HepG2 (cell line): ENCODE results near the gene UGT1A7. TPM values are rescaled to one million over a fixed set of nuclear protein-coding genes. Genes with fewer than 3 reads are reported as not detected.

ENCODE experiments used
- ATAC-seq: fragments of 200-7000 bp; cut with Tn5 transposase; 3 replicates; pipeline ENCODE4 v1.9.1; 2020; ENCODE audit warnings: mild to moderate bottlenecking, moderate library complexity
- BruUV-seq: library from RNA; stranded (reverse); fragments of 400-500 nt; replicated peaks from 2 replicates; lab custom pipeline; 2021; lab: Mats Ljungman, UMichigan
- CTCF ChIA-PET: fragments of 300-600 bp; formaldehyde crosslinking; extraction: SDS; loops from one replicate; lab custom pipeline; 2021; ENCODE audit warnings: low total read pairs, inconsistent platforms, low intra/inter-chr PET ratio; lab: Yijun Ruan, JAX
- POLR2A ChIA-PET: fragments of 350-600 bp; sonication (Branson Sonifier 250); formaldehyde crosslinking; loops from one replicate; lab custom pipeline; 2020; ENCODE audit warnings: antibody characterized with exemption, inconsistent platforms; lab: Yijun Ruan, JAX
- DNase-seq: peaks from one replicate; pipeline ENCODE4 v3.0.0-alpha.2; 2015; ENCODE audit warnings: low spot score
- FAIRE-seq: peaks from 3 replicates; lab custom pipeline; 2011; peaks lifted over from hg19 to GRCh38; lab: Jason Lieb, UNC
- H2AFZ ChIP-seq: one replicate; pipeline ENCODE4 v1.6.1; 2011; ENCODE audit warnings: low read length, inconsistent platforms
- H3K27ac ChIP-seq: fragments of 300-600 bp; 3 replicates; pipeline ENCODE4 v1.8.0; 2011; ENCODE audit warnings: mixed run types, mild to moderate bottlenecking, mixed read lengths, low read length, inconsistent platforms; ENCODE audit not compliant: insufficient read depth; ENCODE audit errors: extremely low read length
- H3K27me3 ChIP-seq, 2 experiments: fragments of 200-600 bp in 1 of 2; 2 replicates in 1 of 2; 3 replicates in 1 of 2; pipeline versions ENCODE4 v1.6.0 to v1.8.0; 2011; ENCODE audit warnings: low read length in 2 of 2, mild to moderate bottlenecking in 2 of 2, moderate library complexity in 2 of 2, inconsistent platforms in 1 of 2; ENCODE audit not compliant: insufficient read depth in 2 of 2, control insufficient read depth in 1 of 2
- H3K36me3 ChIP-seq, 2 experiments: fragments of 200-600 bp in 1 of 2; replicated peaks in 1 of 2; 2 replicates in 1 of 2; 3 replicates in 1 of 2; pipeline versions ENCODE4 v1.5.1 to v1.8.0; 2011; ENCODE audit warnings: low read length in 2 of 2, inconsistent platforms in 1 of 2; ENCODE audit not compliant: insufficient read depth in 2 of 2, control insufficient read depth in 1 of 2
- H3K4me1 ChIP-seq: 2 replicates; pipeline ENCODE4 v1.5.1; 2012; ENCODE audit warnings: low read length, inconsistent platforms; ENCODE audit not compliant: insufficient read depth
- H3K4me2 ChIP-seq: 2 replicates; pipeline ENCODE4 v1.6.0; 2011; ENCODE audit warnings: low read depth, low read length, inconsistent platforms
- H3K4me3 ChIP-seq, 3 experiments: fragments of 200-600 bp in 1 of 3; sonication (generic), shearing (Covaris generic) in 1 of 3; replicated peaks in 1 of 3; 2 replicates each; pipeline ENCODE4 v1.5.1; 2011 to 2016; ENCODE audit warnings: low read length in 3 of 3, inconsistent platforms in 2 of 3, low read depth in 2 of 3, mild to moderate bottlenecking in 2 of 3, control low read depth in 1 of 3, mixed read lengths in 1 of 3; ENCODE audit not compliant: insufficient read depth in 1 of 3
- H3K79me2 ChIP-seq: one replicate; pipeline ENCODE4 v1.6.1; 2011; ENCODE audit warnings: low read length, inconsistent platforms; ENCODE audit not compliant: insufficient read depth
- H3K9ac ChIP-seq: 2 replicates; pipeline ENCODE4 v1.6.0; 2011; ENCODE audit warnings: mild to moderate bottlenecking, low read depth, low read length, inconsistent platforms; ENCODE audit not compliant: insufficient read depth
- H3K9me3 ChIP-seq: 2 replicates; pipeline ENCODE4 v1.5.1; 2012; ENCODE audit warnings: mild to moderate bottlenecking, low read length
- H4K20me1 ChIP-seq: 2 replicates; pipeline ENCODE4 v1.6.0; 2011; ENCODE audit warnings: inconsistent platforms, mild to moderate bottlenecking, low read length, moderate library complexity; ENCODE audit not compliant: insufficient read depth
- FLYWCH1 ChIP-seq: sonication (generic); formaldehyde crosslinking; IDR thresholded peaks from 2 replicates; pipeline ENCODE4 v1.8.1; 2023; ENCODE audit warnings: mild to moderate bottlenecking, missing genetic modification reagents
- FOXP1 ChIP-seq, 2 experiments: fragments of 450-650 bp in 1 of 2; IDR thresholded peaks; 2 replicates each; pipeline ENCODE4 v1.6.1; 2017 to 2018; ENCODE audit warnings: antibody characterized with exemption in 1 of 2
- KDM1A ChIP-seq: IDR thresholded peaks from 2 replicates; pipeline ENCODE4 v1.6.1; 2016; ENCODE audit warnings: missing compliant biosample characterization
- KDM5B ChIP-seq: sonication (generic); formaldehyde crosslinking; IDR thresholded peaks from 2 replicates; pipeline ENCODE4 v1.4.0; 2020; ENCODE audit warnings: missing genetic modification reagents, mild to moderate bottlenecking, borderline replicate concordance
- NCOA5 ChIP-seq: sonication (generic); formaldehyde crosslinking; IDR thresholded peaks from 2 replicates; pipeline ENCODE4 v1.4.0; 2020; ENCODE audit warnings: missing genetic modification reagents
- PAX8 ChIP-seq: sonication (generic); formaldehyde crosslinking; IDR thresholded peaks from 2 replicates; pipeline ENCODE4 v1.8.0; 2022; ENCODE audit warnings: mild to moderate bottlenecking, missing genetic modification reagents, borderline replicate concordance
- RERE ChIP-seq: IDR thresholded peaks from 2 replicates; pipeline ENCODE4 v1.6.1; 2016; ENCODE audit warnings: low read depth, missing genetic modification reagents, missing compliant biosample characterization
- SRY ChIP-seq: sonication (generic); formaldehyde crosslinking; IDR thresholded peaks from 2 replicates; pipeline ENCODE4 v1.8.0; 2022; ENCODE audit warnings: mild to moderate bottlenecking, missing genetic modification reagents
- TIGD3 ChIP-seq: sonication (generic); formaldehyde crosslinking; IDR thresholded peaks from 2 replicates; pipeline ENCODE4 v1.5.1; 2020; ENCODE audit warnings: mild to moderate bottlenecking, missing genetic modification reagents, borderline replicate concordance
- ZNF468 ChIP-seq: sonication (generic); formaldehyde crosslinking; IDR thresholded peaks from 2 replicates; pipeline ENCODE4 v1.8.0; 2022; ENCODE audit warnings: mild to moderate bottlenecking, moderate library complexity, missing genetic modification reagents
- ZNF639 ChIP-seq: conservative IDR thresholded peaks from 2 replicates; pipeline ENCODE4 v1.6.1; 2018; ENCODE audit warnings: missing genetic modification reagents
- WGBS: methylation state at CpG from one replicate; pipeline ENCODE4 v1.1.6; 2017; ENCODE audit warnings: low lambda C conversion rate; 5-methylcytosine and 5-hydroxymethylcytosine counted together
- in situ Hi-C: cut with HindIII; loops from 2 replicates; pipeline ENCODE4 v1.10.0; 2017; ENCODE audit warnings: low pct_unique_long_range_greater_than_20kb; ENCODE audit not compliant: extremely low pct_ligation_motif_present
- intact Hi-C: fragments of 100-400 bp; cut with micrococcal nuclease; formaldehyde crosslinking; loops from one replicate; pipeline ENCODE4 v1.10.0; 2022; ENCODE audit not compliant: unreplicated experiment
- polyA plus RNA-seq, 8 experiments: library from polyadenylated mRNA; depleted of rRNA in 3 of 8; stranded (reverse) in 7 of 8; unstranded in 1 of 8; fragments of >200 nt; fragmentation: Illumina TruSeq in 4 of 8; extraction: Trizol in 4 of 8; gene quantifications; 2 replicates each; pipeline versions ENCODE4 v1.2.1 to v1.2.3, GENCODE V29; 2011 to 2016; ENCODE audit warnings: low read depth in 4 of 8, missing spikeins in 1 of 8, mixed read lengths in 1 of 8; ENCODE audit not compliant: insufficient read depth in 1 of 8
- total RNA-seq, 5 experiments: library from RNA; depleted of rRNA; stranded (reverse); fragments of >200 nt; fragmentation: Illumina TruSeq; extraction: Trizol; gene quantifications; 2 replicates each; pipeline ENCODE4 v1.2.3, GENCODE V29; 2016; ENCODE audit warnings: low read depth in 1 of 5

The UGT1A7 gene
- total and polyA plus RNA-seq, 2 of the 13 experiments (the other 11 are each of a cell fraction or from before 2014, with no cell fraction given): not detected

- no peak overlapping the region for H3K27ac ChIP-seq
- CTCF ChIA-PET: no interaction called here
- peaks cover 3 to 53% of the 10 kb centered on the region in 2 experiments; a peak in 4 of 5 replicates for H3K27me3 ChIP-seq
- H3K36me3 ChIP-seq: no peaks in the 10 kb centered on the region
- no peak overlapping the region for H3K4me2 ChIP-seq
- no TSS peak for BruUV-seq
- FAIRE-seq: no peak
- in situ Hi-C loops (no loop called here), intact Hi-C loops (no loop called here)
- 63% methylated on average over 5 of the region's 5 CpGs for WGBS
- ATAC-seq: no peak
- no peak overlapping the region for H3K9ac ChIP-seq
- peaks cover 5% of the 10 kb centered on the region; the same call in 1 of the 2 replicates for H3K9me3 ChIP-seq
- no peak overlapping the region for H2AFZ ChIP-seq
- H3K4me3 ChIP-seq: no peak overlapping the region
- DNase-seq: no peak
- TF ChIP-seq FLYWCH1 (CRISPR knock-in tag) (no peak), ZNF468 (CRISPR knock-in tag) (no peak), FOXP1 (IDR thresholded peaks at IDR 0.05) (0 out of 2 replicates have a peak, but pooled peaks have one; percentile 58), FOXP1 (CRISPR knock-in tag; IDR thresholded peaks at IDR 0.05) (no peak), NCOA5 (CRISPR knock-in tag) (no peak)
- TF ChIP-seq, all 625 proteins: peak for 1
- POLR2A ChIA-PET: no interaction called here
- Histone ChIP-seq H4K20me1 (no peaks in the 10 kb centered on the region), H3K4me1 (no peaks in the 10 kb centered on the region), H3K79me2 (no peaks in the 10 kb centered on the region)
Observed at GRCh38 chr2:233773854-233774253, 92.2 kb downstream of the UGT1A7 start.

DNA sequence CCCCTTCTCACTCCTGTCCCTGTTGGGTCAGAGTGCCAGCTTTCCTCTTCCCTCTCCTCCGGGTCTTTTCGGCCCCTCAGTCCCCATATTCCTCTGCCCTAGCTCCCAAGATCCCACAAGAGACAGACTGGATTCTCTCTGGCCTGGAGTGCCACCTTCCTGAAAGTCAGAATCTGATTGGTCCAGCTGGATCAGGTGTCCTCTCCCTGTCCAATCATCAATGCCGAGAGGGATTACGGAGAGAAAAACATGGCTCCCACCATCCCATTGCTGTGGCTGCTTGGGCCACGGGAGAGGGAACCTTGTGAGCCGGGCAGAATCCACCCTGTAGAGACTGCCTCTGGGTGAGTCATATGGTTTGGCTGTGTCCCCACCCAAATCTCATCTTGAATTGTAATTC, 93.7 kb downstream of the UGT1A7 start:
- DNase-seq (no peak), ATAC-seq (no peak), FAIRE-seq (no peak)
- POLR2A ChIA-PET: no interaction called here
- Histone ChIP-seq H3K4me3 (no peak overlapping the region), H3K79me2 (no peaks in the 10 kb centered on the region), H3K27me3 (peaks cover 3 to 58% of the 10 kb centered on the region in 2 experiments; a peak in 4 of 5 replicates), H3K27ac (no peak overlapping the region), H3K36me3 (no peaks in the 10 kb centered on the region), H3K9me3 (peaks cover 5% of the 10 kb centered on the region; the same call in 1 of the 2 replicates), H2AFZ (no peak overlapping the region), H4K20me1 (no peaks in the 10 kb centered on the region), H3K9ac (no peak overlapping the region), H3K4me1 (no peaks in the 10 kb centered on the region), H3K4me2 (no peak overlapping the region)
- BruUV-seq: no TSS peak
- WGBS: 57% methylated on average over 6 of the region's 6 CpGs
- CTCF ChIA-PET: no interaction called here
- in situ Hi-C loops (no loop called here), intact Hi-C loops (no loop called here)
- TF ChIP-seq TIGD3 (CRISPR knock-in tag): no peak
- TF ChIP-seq ZNF639: no peak
- no peak for TF ChIP-seq RERE (CRISPR knock-in tag)
- no peak for TF ChIP-seq SRY
- TF ChIP-seq KDM1A: no peak
- TF ChIP-seq PAX8 (CRISPR knock-in tag): no peak
- TF ChIP-seq KDM5B (CRISPR knock-in tag): no peak
